DMS 273 (cell line): Measurements from ENCODE around the gene IL1RL2.

Experiments
- DNase-seq: peaks from one replicate; lab custom pipeline; 2025; ENCODE audit not compliant: unreplicated experiment; lab: John Stamatoyannopoulos, UW

Gene IL1RL2

GRCh38 chr2:102262216-102263129 is 75.7 kb downstream of the IL1RL2 start:
- no peak for DNase-seq

- DNase-seq, result no peak
These were observed 78.1 kb downstream of the IL1RL2 start for GRCh38 chr2:102264952-102265351.

- DNase-seq, result no peak
These were observed 79.4 kb downstream of the IL1RL2 start for GRCh38 chr2:102266204-102266603.

GRCh38 chr2:102267774-102268173 is 81.0 kb downstream of the IL1RL2 start:
- no peak for DNase-seq

- no peak for DNase-seq
These were observed 81.8 kb downstream of the IL1RL2 start for GRCh38 chr2:102268510-102269199.

- DNase-seq, result no peak
These were observed 82.3 kb downstream of the IL1RL2 start for GRCh38 chr2:102269200-102269524.

- DNase-seq, result no peak
These were observed 85.0 kb downstream of the IL1RL2 start for GRCh38 chr2:102271844-102272243.

- DNase-seq, result no peak
These were observed 86.9 kb downstream of the IL1RL2 start for GRCh38 chr2:102273619-102274211.

GRCh38 chr2:102276549-102277201 is 89.9 kb downstream of the IL1RL2 start:
- DNase-seq, result no peak

GRCh38 chr2:102277202-102277700 is 90.4 kb downstream of the IL1RL2 start:
- no peak for DNase-seq

- no peak for DNase-seq
These were observed 92.0 kb downstream of the IL1RL2 start for GRCh38 chr2:102278720-102279390.

GRCh38 chr2:102279391-102279735 is 92.5 kb downstream of the IL1RL2 start:
- DNase-seq, result no peak

GRCh38 chr2:102282678-102283091 is 95.9 kb downstream of the IL1RL2 start:
- DNase-seq, result no peak

GRCh38 chr2:102283996-102284395 is 97.2 kb downstream of the IL1RL2 start:
- no peak for DNase-seq

GRCh38 chr2:102284611-102285010 is 97.8 kb downstream of the IL1RL2 start:
- DNase-seq, result no peak

GRCh38 chr2:102285368-102285767 is 98.5 kb downstream of the IL1RL2 start:
- no peak for DNase-seq

GRCh38 chr2:102286041-102286440 is 99.2 kb downstream of the IL1RL2 start:
- DNase-seq, result no peak

- no peak for DNase-seq
These were observed 102.3 kb downstream of the IL1RL2 start for GRCh38 chr2:102289129-102289528.
